GM21360 (cell line): ENCODE data around the gene S100A3.
"Not testable (repeated sequence)": the region's sequence is repeated elsewhere in the genome, so short reads cannot be mapped to it uniquely, and the experiment has no call there.

Experiments used
- ATAC-seq: cut with Tn5 transposase; IDR thresholded peaks from one replicate; pipeline ENCODE4 v1.9.1; 2021; ENCODE audit warnings: mild to moderate bottlenecking, moderate library complexity; ENCODE audit not compliant: unreplicated experiment

Gene S100A3

DNA sequence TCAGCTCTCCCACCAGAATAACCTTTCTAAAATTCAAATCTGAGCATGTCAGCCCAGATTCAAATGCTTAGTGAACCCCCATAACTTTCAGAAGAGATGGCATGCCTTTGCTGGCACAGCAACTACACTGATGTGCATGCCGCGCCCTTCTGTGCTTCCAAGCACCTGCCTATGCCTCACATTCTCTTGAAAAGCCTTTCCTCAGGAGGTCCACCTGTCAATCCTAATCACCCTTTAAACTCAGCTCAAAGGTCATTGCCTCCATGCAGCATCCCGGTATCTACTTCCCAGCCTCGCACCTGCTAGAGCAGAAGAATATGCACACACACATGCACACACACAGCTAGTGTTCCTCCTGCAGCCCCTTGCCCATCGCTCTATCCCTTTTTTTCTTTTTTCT is 21.8 kb upstream of the S100A3 start:
- ATAC-seq, result no peak

DNA sequence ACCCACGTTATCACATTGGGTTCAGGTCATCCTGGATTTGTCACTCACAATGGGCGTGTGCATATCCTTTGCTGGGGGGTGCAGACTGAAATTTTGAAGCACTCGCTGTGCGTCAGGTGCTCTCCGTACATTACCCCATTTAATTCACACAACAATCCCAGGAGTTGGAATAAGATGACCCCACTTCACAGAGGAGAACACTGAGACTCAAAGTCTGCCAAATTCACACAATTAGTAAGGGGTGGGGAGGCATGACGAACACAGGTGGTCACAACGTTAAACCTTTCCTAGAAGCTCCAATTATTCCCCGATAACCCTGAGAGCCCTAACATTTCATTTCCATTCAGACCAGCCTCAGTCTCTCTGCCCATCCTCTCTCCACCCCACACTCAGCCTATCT is 20.4 kb upstream of the S100A3 start:
- no peak for ATAC-seq

- no peak for ATAC-seq
Measured at GRCh38 chr1:153568367-153569099, 19.5 kb upstream of the S100A3 start.

- ATAC-seq, result no peak
Measured at GRCh38 chr1:153567621-153568366, 18.7 kb upstream of the S100A3 start.

DNA sequence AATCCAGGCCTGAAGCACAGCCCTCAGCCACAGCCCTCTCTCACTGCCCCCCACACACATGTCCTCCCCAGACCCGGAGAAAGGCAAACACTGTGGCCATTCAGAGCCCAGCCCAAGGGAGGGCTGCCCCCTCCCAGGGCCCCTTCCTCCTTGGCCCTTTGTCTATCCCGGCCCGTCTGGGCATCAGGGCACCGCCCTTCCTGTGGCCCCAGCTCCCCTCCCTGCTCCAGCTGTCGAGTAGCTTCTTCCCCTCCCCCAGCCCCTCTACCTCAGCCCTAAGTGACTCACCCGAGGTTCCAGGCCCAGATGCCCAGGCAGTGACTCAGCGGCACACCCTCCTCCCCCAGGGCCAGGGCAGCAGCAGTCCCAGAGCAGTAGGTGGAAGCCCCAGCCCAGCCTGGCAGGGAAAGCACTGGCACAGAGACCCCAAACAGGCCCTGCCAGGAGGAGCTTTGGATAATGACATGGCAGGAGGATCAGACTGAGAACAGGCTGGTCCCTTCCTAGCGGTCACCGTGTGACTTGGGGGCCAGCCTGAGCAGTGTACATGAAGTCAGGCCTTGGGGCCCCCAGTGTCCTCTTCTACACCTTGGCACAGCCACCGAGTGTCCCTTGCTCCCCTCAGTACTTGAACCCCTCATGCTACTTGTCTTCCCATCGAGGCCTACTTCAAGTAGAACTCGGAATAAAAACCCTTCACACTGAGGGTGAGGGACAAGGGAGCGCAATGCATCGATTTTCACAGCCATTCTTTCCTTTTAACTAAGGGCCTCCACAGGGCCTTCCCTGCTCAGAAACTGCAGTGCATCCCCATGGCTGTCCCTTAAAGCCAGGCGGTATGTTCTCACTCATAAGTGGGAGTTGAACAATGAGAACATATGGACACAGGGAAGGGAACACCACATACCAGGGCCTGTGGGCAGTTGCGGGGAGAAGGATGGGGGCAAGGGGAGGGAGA is 17.6 kb upstream of the S100A3 start:
- no peak for ATAC-seq

- ATAC-seq, result no peak
Measured at GRCh38 chr1:153565529-153566374, 16.7 kb upstream of the S100A3 start, which contains the start of gene S100A2. Gene S100A2 (minus strand): TSS chr1:153565844. CDS start chr1:153563877, 1,967 bp downstream.

DNA sequence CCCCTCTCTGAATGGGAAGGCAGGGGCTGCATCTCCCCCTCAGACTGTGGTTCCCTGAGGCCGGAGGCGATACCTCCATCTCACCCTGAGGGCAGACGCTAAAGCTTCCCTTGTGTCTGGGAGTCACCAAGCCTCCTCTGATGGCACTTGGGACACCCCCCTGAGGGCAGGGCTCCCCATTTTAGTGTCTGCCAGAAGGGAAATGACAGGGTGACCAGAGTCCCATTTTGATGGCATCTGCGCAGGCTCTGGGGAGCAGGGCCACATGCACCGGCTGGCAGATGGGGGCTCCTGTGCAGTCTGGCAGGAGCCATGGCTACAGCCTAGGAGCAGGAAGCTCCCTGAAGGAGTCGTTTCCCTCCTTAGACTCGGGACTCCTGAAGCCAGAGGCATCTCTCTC is 14.9 kb upstream of the S100A3 start:
- no peak for ATAC-seq

GRCh38 chr1:153563483-153563901 is 14.4 kb upstream of the S100A3 start:
- ATAC-seq, result no peak

DNA sequence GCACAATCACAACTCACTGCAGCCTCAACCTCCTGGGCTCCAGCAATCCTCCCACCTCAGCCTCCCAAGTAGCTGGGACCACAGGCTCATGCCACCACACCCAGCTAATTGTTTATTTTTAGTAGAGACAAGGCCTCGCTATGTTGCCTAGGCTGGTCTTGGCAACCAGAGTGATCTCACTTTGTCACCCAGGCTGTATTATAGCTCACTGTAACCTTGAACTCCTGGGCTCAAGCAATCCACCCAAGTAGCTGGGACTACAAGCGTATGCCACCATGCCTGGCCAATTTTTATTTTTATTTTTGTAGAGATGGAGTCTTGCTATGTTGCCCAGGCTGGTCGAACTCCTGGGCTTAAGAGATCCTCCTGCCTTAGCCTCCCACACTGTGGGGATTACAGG is 13.0 kb upstream of the S100A3 start:
- not testable (repeated sequence) for ATAC-seq

DNA sequence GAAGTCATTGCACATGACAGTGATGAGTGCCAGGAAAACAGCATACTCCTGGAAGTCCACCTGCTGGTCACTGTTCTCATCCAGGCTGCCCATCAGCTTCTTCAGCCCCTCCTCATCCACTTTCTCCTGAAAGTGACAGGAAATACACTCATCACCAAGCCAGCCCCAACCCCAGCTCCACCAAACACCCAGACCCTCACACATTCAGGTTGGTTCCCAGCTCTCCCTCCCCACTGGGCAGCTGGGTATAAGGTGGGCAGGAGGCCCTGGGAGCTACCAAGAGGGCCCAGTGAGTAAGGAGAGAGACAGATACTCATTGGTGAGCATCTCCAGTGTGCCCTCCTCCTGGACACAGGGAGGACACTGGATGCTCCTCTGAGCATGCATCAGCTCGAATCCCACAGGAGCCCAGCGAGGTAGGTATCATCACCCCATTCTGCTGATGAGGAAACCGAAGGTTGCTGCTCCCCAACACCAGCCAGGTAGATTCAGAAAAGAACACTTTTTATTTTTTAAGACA is 12.5 kb upstream of the S100A3 start:
- no peak for ATAC-seq

DNA sequence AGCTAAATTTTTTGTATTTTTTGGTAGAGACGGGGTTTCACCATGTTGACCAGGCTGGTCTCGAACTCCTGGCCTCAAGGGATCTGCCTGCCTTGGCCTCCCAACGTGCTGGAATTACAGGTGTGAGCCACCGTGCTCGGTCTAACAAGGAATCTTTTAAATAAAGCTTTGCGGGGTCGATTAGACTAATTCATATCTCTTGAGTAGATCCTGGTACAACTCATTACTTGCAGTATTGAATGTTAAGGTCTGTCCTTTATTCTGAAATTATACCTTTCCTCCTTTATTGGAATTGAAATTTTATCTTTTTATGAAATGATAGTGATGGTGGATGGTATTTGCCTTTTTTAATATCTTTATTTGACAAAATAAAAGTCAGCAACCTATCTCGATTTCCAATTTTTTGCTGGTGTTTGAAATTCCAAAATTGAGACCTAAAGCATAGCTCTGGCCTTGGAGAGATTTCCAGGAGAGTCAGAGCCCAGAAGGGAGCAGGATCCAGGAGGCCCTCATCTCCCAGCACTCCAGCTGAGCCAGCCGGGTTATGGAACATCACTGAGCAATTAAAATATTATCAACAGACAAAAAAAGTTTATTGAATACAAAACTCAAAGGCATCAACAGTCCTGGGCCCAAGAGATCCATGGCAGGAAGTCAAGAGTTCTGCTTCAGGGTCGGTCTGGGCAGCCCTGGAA is 11.9 kb upstream of the S100A3 start:
- no peak for ATAC-seq

- no peak for ATAC-seq
Measured at GRCh38 chr1:153560241-153560640, 11.2 kb upstream of the S100A3 start.

DNA sequence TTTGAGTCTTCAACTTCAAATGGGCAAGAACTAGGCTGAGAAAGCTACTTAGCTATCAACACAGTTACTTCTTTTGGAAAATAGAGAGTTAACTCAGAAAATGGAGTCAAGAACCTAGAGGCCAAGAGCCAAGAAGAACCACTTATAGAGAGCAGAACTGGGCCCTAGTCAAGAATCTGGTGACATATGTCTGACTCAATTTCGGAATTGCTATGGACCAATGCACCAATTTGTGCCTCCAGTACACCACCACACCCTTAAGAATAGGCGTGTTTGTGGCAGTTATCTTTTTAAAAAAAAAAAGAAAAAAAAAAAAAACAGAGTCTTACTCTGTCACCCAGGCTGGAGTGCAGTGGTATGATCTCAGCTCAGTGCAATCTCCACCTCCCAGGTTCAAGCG is 8.8 kb upstream of the S100A3 start:
- no peak for ATAC-seq

DNA sequence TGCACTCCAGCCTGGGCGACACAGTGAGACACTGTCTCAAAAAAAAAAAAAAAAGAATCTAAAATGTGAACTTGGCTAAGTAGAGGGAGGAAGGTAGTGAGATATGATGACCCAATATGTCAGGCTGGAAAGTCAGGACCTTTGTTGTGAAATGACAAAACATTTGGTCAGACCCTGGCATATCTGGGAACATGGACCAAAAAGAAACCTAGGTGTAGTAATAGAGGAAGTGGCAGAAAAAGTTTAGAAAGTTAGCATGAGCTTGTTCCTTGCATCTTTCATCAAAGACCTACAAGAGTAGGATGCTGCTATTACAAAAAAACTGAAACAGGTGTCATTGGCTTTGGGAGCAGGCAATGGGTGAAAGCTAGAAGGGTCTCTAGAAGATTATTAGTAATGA is 7.3 kb upstream of the S100A3 start:
- no peak for ATAC-seq

- ATAC-seq, result no peak
Measured at GRCh38 chr1:153553830-153554541, 4.9 kb upstream of the S100A3 start.

DNA sequence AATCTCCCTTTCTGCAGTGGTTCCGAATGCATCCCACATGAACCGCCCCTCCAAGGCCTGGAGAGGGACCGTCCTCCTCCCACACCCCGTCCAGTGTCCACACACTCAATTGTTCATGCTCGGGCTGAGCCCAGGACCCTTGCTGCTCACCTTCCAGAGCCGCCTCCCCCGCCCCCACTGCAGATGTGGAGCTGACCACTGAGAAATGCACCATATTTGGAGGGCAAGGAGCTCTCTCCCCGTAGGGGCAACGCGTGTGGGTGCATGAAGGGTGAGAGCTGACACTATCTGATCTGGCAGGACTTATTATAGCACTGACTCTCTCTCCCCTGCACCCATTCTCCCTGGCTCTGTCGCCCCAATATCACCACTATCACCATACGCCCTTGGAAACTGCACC is 4.0 kb upstream of the S100A3 start:
- no peak for ATAC-seq

DNA sequence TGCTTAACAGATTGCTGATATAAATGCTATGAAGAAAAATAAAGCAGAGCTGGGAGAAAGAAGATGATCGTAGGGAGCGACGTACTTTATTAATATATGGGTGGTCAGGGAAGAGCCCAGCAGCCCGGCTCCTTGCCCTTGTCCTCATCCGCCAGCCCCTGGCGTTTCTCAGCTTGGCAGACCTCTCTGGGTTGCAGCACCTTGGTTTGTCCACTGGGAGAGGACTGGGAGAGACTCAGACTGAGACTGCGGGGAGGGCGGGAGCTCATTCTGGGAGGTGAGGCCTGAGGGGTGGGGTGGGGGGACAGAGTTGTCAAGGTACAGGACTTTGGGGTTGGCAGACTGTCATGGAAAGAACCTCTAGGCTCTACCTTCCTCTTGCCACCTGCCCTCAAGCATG is 3.3 kb upstream of the S100A3 start:
- no peak for ATAC-seq

GRCh38 chr1:153550827-153551500 is 1.9 kb upstream of the S100A3 start:
- ATAC-seq, result no peak
